Vagina (tissue), 2 donors: ENCODE measurements around the gene NPPC.
A peak's percentile ranks its signal among the peaks of the same experiment; 100 is the strongest.

Experiments used
- CTCF ChIP-seq, 3 experiments: fragments of 450-650 bp in 2 of 3; fragments of 200-600 bp in 1 of 3; sonication (generic) in 1 of 3; IDR thresholded peaks; one replicate each; pipeline ENCODE4 v1.5.1; 2017 to 2019; ENCODE audit warnings: antibody characterized with exemption in 3 of 3, mild to moderate bottlenecking in 2 of 3, moderate library complexity in 2 of 3
- POLR2A ChIP-seq, 2 donors: fragments of 450-650 bp; IDR thresholded peaks; one replicate each; pipeline ENCODE4 v1.6.1; 2017; ENCODE audit warnings: antibody characterized with exemption in 2 of 2, mild to moderate bottlenecking in 2 of 2, moderate library complexity in 2 of 2
- POLR2AphosphoS5 ChIP-seq, 2 donors: sonication (generic); formaldehyde crosslinking; IDR thresholded peaks; one replicate each; pipeline ENCODE4 v1.9.0; 2017; ENCODE audit warnings: antibody characterized with exemption in 2 of 2, mild to moderate bottlenecking in 2 of 2, low read depth in 1 of 2; ENCODE audit not compliant: insufficient read depth in 1 of 2

DNA sequence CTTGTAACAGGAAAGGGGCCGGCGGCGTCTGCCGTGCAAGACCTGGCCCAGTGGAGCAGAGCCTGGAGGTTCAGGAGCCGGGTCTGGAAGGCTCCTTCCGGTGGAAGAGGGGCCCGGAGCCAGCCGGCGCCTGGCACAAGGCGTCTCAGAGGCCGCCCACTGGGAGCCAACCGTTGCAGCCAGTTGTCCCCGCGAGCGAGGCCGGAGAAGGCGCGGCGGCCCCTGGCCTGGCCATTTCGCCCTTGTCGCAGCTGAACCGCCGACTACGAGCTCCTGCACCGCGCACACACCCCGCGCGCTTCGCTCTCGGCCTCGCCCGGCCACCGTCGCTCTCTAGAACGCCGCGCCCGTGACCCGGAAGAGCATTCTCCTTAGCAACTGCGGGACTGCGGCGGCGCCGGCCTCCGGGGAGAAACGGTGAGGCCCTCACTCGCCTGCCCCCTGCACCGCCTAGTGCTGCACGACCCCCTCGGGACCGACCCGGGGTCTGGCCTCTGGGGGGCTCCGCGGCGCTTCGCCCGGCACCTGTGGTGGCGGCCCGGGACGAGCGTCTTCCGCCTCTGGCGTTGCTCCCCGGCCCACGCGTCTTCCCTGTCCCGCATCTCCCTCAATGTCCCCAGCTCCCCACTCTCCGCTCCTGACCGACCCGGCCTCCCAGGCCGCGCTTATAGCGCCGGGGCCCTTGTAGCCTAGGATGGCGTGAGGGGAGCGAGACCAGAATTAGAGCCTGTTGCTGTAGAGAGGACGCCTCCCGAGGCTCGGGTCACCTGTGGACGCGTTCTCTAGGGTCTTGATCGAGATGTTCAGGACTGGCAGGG lies 35.4 kb upstream of the NPPC start, which contains the start of gene DIS3L2:
- TF ChIP-seq POLR2A (IDR thresholded peaks at IDR 0.05) = no peak
- TF ChIP-seq CTCF (IDR thresholded peaks at IDR 0.05) = no peak
- peak; percentile 37 to 76 for TF ChIP-seq POLR2AphosphoS5 (IDR thresholded peaks at IDR 0.05; ENCODE audit: insufficient read depth in 1 of 2, low read depth in 1 of 2)
